Measurements from ENCODE around the gene MARCHF9.

- TF ChIP-seq, protein P1, sequence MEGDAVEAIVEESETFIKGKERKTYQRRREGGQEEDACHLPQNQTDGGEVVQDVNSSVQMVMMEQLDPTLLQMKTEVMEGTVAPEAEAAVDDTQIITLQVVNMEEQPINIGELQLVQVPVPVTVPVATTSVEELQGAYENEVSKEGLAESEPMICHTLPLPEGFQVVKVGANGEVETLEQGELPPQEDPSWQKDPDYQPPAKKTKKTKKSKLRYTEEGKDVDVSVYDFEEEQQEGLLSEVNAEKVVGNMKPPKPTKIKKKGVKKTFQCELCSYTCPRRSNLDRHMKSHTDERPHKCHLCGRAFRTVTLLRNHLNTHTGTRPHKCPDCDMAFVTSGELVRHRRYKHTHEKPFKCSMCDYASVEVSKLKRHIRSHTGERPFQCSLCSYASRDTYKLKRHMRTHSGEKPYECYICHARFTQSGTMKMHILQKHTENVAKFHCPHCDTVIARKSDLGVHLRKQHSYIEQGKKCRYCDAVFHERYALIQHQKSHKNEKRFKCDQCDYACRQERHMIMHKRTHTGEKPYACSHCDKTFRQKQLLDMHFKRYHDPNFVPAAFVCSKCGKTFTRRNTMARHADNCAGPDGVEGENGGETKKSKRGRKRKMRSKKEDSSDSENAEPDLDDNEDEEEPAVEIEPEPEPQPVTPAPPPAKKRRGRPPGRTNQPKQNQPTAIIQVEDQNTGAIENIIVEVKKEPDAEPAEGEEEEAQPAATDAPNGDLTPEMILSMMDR (IDR thresholded peaks at IDR 0.05; ENCODE audit: low read depth, low read length): no peak
- TF ChIP-seq MAX (IDR thresholded peaks at IDR 0.05; ENCODE audit: low read depth, low read length) (no peak), POLR2A (IDR thresholded peaks at IDR 0.05; ENCODE audit: extremely low read depth, insufficient read length) (no peak), MYC (IDR thresholded peaks at IDR 0.05; ENCODE audit: low read depth, low read length) (no peak)
Measured at GRCh38 chr12:57727758-57728395, 27.0 kb upstream of the MARCHF9 start.

Data from NB4 (cell line).